ENCODE data around the gene TMEM178B.
"Not testable (repeated sequence)": the region's sequence is repeated elsewhere in the genome, so short reads cannot be mapped to it uniquely, and the experiment has no call there.

Gene TMEM178B

GRCh38 chr7:141076377-141076776 lies 2.5 kb downstream of the TMEM178B start:
- Histone ChIP-seq H3K9me3 (replicated peaks; ENCODE audit: low read length) (no peaks in the 10 kb centered on the region), H3K9ac (ENCODE audit: low read depth, low read length) (no peak overlapping the region), H3K36me3 (ENCODE audit: insufficient read depth, low read length) (no peaks in the 10 kb centered on the region), H3K4me1 (ENCODE audit: control insufficient read depth, insufficient read depth, low read length) (peaks cover 22% of the 10 kb centered on the region), H3K27me3 (ENCODE audit: control insufficient read depth, insufficient read depth, low read length) (peaks cover 52% of the 10 kb centered on the region), H3K4me3 (ENCODE audit: low read length) (no peak overlapping the region), H3K4me2 (ENCODE audit: low read length) (no peak overlapping the region)

- peaks cover 37% of the 10 kb centered on the region for H3K27me3 ChIP-seq (ENCODE audit: control insufficient read depth, insufficient read depth, low read length)
Observed at GRCh38 chr7:141079219-141079618, 5.4 kb downstream of the TMEM178B start.

GRCh38 chr7:141089490-141089889 lies 15.6 kb downstream of the TMEM178B start:
- not testable (repeated sequence) for H3K4me2 ChIP-seq (ENCODE audit: low read length); H3K4me3 ChIP-seq (ENCODE audit: low read length); H3K27me3 ChIP-seq (ENCODE audit: control insufficient read depth, insufficient read depth, low read length); H3K36me3 ChIP-seq (ENCODE audit: insufficient read depth, low read length); H3K4me1 ChIP-seq (ENCODE audit: control insufficient read depth, insufficient read depth, low read length); H3K9ac ChIP-seq (ENCODE audit: low read depth, low read length); H3K9me3 ChIP-seq (replicated peaks; ENCODE audit: low read length)

More at GRCh38 chr7:141079219-141079618, 5.4 kb downstream of the TMEM178B start:
- no peaks in the 10 kb centered on the region for H3K9me3 ChIP-seq (replicated peaks; ENCODE audit: low read length)
- H3K4me2 ChIP-seq (ENCODE audit: low read length) = no peak overlapping the region
- H3K4me1 ChIP-seq (ENCODE audit: control insufficient read depth, insufficient read depth, low read length) = no peaks in the 10 kb centered on the region
- H3K9ac ChIP-seq (ENCODE audit: low read depth, low read length) = no peak overlapping the region
- no peaks in the 10 kb centered on the region for H3K36me3 ChIP-seq (ENCODE audit: insufficient read depth, low read length)
- no peak overlapping the region for H3K4me3 ChIP-seq (ENCODE audit: low read length)

- no peak overlapping the region for H3K4me2 ChIP-seq (ENCODE audit: low read length)
- H3K36me3 ChIP-seq (ENCODE audit: insufficient read depth, low read length) = no peaks in the 10 kb centered on the region
- no peak overlapping the region for H3K4me3 ChIP-seq (ENCODE audit: low read length)
- H3K9me3 ChIP-seq (replicated peaks; ENCODE audit: low read length) = no peaks in the 10 kb centered on the region
- H3K27me3 ChIP-seq (ENCODE audit: control insufficient read depth, insufficient read depth, low read length) = no peaks in the 10 kb centered on the region
- H3K4me1 ChIP-seq (ENCODE audit: control insufficient read depth, insufficient read depth, low read length) = no peaks in the 10 kb centered on the region
- H3K9ac ChIP-seq (ENCODE audit: low read depth, low read length) = no peak overlapping the region
Observed at GRCh38 chr7:141094336-141095070, 20.6 kb downstream of the TMEM178B start.

- Histone ChIP-seq H3K4me1 (ENCODE audit: control insufficient read depth, insufficient read depth, low read length) (no peaks in the 10 kb centered on the region), H3K9ac (ENCODE audit: low read depth, low read length) (no peak overlapping the region), H3K36me3 (ENCODE audit: insufficient read depth, low read length) (no peaks in the 10 kb centered on the region)
Observed at GRCh38 chr7:141097430-141097829, 23.6 kb downstream of the TMEM178B start.

GRCh38 chr7:141102436-141102835 lies 28.6 kb downstream of the TMEM178B start:
- no peak overlapping the region for H3K9ac ChIP-seq (ENCODE audit: low read depth, low read length)
- no peaks in the 10 kb centered on the region for H3K9me3 ChIP-seq (replicated peaks; ENCODE audit: low read length)
- no peaks in the 10 kb centered on the region for H3K27me3 ChIP-seq (ENCODE audit: control insufficient read depth, insufficient read depth, low read length)
- H3K4me3 ChIP-seq (ENCODE audit: low read length) = no peak overlapping the region
- H3K36me3 ChIP-seq (ENCODE audit: insufficient read depth, low read length) = no peaks in the 10 kb centered on the region
- H3K4me2 ChIP-seq (ENCODE audit: low read length) = no peak overlapping the region
- no peaks in the 10 kb centered on the region for H3K4me1 ChIP-seq (ENCODE audit: control insufficient read depth, insufficient read depth, low read length)

More at GRCh38 chr7:141097430-141097829, 23.6 kb downstream of the TMEM178B start:
- Histone ChIP-seq H3K4me3 (ENCODE audit: low read length) (no peak overlapping the region), H3K4me2 (ENCODE audit: low read length) (no peak overlapping the region), H3K9me3 (replicated peaks; ENCODE audit: low read length) (no peaks in the 10 kb centered on the region), H3K27me3 (ENCODE audit: control insufficient read depth, insufficient read depth, low read length) (no peaks in the 10 kb centered on the region)

GRCh38 chr7:141103847-141104429 lies 30.1 kb downstream of the TMEM178B start:
- Histone ChIP-seq H3K36me3 (ENCODE audit: insufficient read depth, low read length) (no peaks in the 10 kb centered on the region), H3K9me3 (replicated peaks; ENCODE audit: low read length) (no peaks in the 10 kb centered on the region), H3K9ac (ENCODE audit: low read depth, low read length) (no peak overlapping the region), H3K27me3 (ENCODE audit: control insufficient read depth, insufficient read depth, low read length) (no peaks in the 10 kb centered on the region), H3K4me3 (ENCODE audit: low read length) (no peak overlapping the region), H3K4me1 (ENCODE audit: control insufficient read depth, insufficient read depth, low read length) (no peaks in the 10 kb centered on the region), H3K4me2 (ENCODE audit: low read length) (no peak overlapping the region)

GRCh38 chr7:141113131-141113530 lies 39.3 kb downstream of the TMEM178B start:
- Histone ChIP-seq H3K27me3 (ENCODE audit: control insufficient read depth, insufficient read depth, low read length) (no peaks in the 10 kb centered on the region), H3K4me3 (ENCODE audit: low read length) (no peak overlapping the region), H3K9ac (ENCODE audit: low read depth, low read length) (no peak overlapping the region), H3K36me3 (ENCODE audit: insufficient read depth, low read length) (no peaks in the 10 kb centered on the region), H3K4me2 (ENCODE audit: low read length) (no peak overlapping the region), H3K4me1 (ENCODE audit: control insufficient read depth, insufficient read depth, low read length) (no peaks in the 10 kb centered on the region), H3K9me3 (replicated peaks; ENCODE audit: low read length) (no peaks in the 10 kb centered on the region)

GRCh38 chr7:141114029-141114664 lies 40.3 kb downstream of the TMEM178B start:
- Histone ChIP-seq H3K4me2 (ENCODE audit: low read length) (no peak overlapping the region), H3K36me3 (ENCODE audit: insufficient read depth, low read length) (no peaks in the 10 kb centered on the region), H3K27me3 (ENCODE audit: control insufficient read depth, insufficient read depth, low read length) (no peaks in the 10 kb centered on the region), H3K4me3 (ENCODE audit: low read length) (no peak overlapping the region), H3K9me3 (replicated peaks; ENCODE audit: low read length) (no peaks in the 10 kb centered on the region), H3K9ac (ENCODE audit: low read depth, low read length) (no peak overlapping the region), H3K4me1 (ENCODE audit: control insufficient read depth, insufficient read depth, low read length) (no peaks in the 10 kb centered on the region)

GRCh38 chr7:141115965-141116364 lies 42.1 kb downstream of the TMEM178B start:
- H3K9me3 ChIP-seq (replicated peaks; ENCODE audit: low read length) = no peaks in the 10 kb centered on the region
- no peaks in the 10 kb centered on the region for H3K4me1 ChIP-seq (ENCODE audit: control insufficient read depth, insufficient read depth, low read length)
- H3K4me3 ChIP-seq (ENCODE audit: low read length) = no peak overlapping the region
- no peaks in the 10 kb centered on the region for H3K27me3 ChIP-seq (ENCODE audit: control insufficient read depth, insufficient read depth, low read length)
- H3K9ac ChIP-seq (ENCODE audit: low read depth, low read length) = no peak overlapping the region
- H3K4me2 ChIP-seq (ENCODE audit: low read length) = no peak overlapping the region
- H3K36me3 ChIP-seq (ENCODE audit: insufficient read depth, low read length) = no peaks in the 10 kb centered on the region

GRCh38 chr7:141116661-141117060 lies 42.8 kb downstream of the TMEM178B start:
- H3K9me3 ChIP-seq (replicated peaks; ENCODE audit: low read length); H3K4me2 ChIP-seq (ENCODE audit: low read length); H3K9ac ChIP-seq (ENCODE audit: low read depth, low read length); H3K4me1 ChIP-seq (ENCODE audit: control insufficient read depth, insufficient read depth, low read length); H3K27me3 ChIP-seq (ENCODE audit: control insufficient read depth, insufficient read depth, low read length); H3K36me3 ChIP-seq (ENCODE audit: insufficient read depth, low read length); H3K4me3 ChIP-seq (ENCODE audit: low read length): not testable (repeated sequence)

Data from skeletal muscle satellite cell (primary cell).